ENCODE measurements around the gene NOS1AP.
"Not testable (repeated sequence)": the region's sequence is repeated elsewhere in the genome, so short reads cannot be mapped to it uniquely, and the experiment has no call there.

NOS1AP gene

DNA sequence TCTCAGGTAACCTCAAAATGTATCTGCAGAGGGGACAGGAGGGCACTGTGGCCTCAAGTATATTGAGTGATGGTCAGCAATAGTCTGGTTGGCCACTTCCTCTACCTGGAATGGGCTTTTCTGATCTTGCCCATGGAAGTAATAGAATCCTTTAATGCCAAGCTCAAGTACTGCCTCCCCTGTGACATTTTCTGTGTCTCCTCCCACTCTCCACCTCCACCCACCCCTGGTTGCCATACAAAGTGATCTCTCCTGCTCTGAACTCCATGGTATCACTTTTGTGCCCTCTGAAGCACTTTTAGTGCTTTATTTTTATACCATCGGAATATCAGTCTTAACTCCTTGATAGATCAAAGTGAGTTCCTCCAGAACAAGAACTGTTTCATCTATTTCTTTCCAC is 9.2 kb upstream of the NOS1AP start:
- DNase-seq: no peak

DNA sequence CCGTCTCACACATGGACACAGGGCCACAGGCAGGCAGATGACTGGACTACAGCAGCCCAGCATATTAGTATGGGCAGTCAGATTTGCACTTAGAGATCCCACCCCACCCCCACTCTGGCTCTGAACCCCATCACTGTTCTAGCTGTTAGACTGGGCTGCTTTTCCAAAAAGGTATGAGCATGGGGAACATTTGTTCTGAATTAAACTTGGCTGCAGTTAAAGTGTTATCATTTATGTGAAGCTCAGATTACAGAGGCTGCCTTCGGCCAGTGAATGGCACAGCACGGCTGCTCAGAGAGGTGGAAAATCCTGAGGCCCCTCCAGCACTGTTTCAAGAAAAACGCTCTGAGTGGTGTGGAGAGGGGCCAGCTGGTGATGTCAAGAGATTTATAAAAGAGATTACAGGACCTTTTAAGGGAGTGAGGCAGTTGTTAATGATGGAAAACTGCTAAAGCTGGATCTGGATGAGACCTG is 6.9 kb upstream of the NOS1AP start:
- DNase-seq: peak; percentile 62

DNA sequence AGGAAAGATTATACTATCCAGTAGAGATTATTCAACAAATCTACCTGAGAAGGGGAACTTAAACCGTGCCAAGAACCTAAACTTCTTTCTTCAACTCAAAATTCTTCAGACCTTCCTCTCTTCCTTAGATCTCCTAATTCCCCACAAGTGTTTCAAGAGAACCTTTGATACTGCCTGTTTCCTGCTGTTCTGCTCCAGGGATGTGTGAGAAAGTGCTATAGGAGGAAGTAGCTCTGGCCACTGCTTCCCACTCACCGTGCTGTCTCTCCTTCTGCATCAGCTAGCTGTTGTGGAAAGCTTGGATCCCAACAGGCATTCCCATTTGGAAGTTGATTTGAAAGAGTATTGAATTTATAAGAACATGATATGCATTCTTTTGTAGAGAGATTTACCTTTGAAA is 4.5 kb upstream of the NOS1AP start:
- DNase-seq: no peak

DNA sequence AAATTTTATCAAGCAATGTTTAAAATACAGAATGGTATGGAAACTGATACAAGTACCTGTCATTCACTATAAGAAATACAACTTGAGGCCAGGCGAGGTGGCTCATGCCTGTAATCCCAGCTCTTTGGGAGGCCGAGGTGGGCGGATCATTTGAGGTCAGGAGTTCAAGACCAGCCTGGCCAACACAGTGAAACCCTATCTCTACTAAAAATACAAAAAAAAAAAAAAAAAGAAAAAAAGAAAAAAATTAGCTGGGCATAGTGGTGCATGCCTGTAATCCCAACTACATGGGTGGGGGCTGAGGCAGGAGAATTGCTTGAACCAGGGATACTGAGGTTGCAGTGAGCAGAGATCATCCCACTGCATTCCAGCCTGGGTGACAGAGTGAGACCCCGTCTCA is 2.7 kb upstream of the NOS1AP start:
- not testable (repeated sequence) for DNase-seq

DNA sequence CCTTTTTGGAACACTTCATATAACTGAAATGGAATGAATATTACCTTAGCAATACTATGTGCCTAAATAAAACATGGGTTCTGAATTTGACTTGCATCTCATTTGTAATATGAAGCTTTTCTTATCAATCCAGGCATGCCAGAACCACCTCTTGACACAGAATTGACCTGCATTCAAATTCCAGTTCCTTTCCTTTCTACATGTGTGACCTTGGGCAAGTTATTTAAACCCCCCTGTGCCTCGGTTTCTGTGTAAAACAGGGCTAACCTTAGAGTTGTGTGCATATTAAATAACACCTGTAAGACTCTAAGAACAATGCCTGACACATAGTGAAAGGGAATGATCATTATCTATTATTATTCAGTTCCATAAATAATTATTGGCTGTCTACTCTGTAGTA is 2.0 kb upstream of the NOS1AP start:
- DNase-seq: no peak

DNA sequence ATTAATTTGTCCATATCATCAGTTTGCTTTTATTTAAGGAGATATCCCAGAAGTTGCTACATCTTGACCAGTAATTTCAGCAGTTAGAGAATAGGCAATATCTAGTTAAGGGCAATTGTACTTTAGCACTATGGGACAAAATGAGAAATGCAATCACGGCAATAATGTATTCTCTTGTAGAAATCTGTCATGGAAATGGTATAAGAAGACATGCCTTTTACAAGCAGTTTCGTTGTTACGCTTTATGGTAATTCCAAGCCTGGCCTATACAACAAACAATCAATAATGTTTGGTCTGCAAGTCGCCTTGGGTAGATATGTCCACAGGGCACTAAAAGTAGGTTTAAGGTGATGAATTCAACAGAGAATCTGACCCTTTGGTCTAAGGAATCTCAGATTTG is 1.2 kb upstream of the NOS1AP start:
- DNase-seq: no peak

DNA sequence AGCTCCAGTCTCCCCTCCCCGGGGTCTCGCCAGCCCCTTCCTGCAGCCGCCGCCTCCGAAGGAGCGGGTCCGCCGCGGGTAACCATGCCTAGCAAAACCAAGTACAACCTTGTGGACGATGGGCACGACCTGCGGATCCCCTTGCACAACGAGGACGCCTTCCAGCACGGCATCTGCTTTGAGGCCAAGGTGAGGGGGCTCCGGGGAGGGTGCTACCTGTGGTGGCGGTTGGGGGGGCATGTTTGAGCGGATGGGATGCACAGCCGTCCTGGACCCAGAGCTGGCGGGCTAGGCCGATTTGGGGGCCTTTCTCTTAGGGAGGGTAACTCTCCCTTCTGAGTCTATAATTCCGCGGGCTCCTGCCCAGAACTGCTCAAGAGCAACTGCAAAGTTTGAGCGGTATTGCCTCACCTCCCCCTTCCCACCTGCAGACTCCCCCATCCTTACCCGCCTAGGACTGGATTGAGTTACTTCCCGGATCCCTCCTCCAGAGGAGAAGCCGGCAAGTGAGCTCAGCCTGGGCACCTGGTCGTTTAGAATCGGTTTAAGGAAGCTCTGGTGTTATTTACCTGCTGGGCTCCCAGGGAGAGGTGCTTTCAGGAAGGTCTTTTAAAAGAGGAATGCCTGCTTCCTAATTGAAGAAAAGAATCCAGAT is 730 bp downstream of the NOS1AP start:
- peak; percentile 36 for DNase-seq

DNA sequence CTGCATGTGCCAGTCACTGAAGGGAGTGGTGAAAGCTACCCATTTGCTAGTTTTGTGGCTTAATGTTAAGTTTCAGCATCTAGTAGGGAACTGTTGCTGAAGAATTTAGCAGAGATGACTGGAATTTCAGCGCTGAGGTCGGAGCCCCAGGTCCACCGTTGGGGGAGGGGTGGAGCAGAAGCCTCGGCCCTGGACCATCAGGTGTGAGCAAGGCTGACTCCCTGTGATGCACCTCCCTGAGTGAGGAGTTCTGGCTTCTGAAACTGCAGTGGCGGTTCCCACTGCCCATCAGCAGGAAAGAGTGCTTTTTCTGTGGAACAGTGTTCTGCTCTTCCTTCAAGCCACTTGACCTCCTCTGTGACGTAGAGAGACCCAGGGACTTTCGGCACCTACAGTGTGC is 1.3 kb downstream of the NOS1AP start:
- no peak for DNase-seq

DNA sequence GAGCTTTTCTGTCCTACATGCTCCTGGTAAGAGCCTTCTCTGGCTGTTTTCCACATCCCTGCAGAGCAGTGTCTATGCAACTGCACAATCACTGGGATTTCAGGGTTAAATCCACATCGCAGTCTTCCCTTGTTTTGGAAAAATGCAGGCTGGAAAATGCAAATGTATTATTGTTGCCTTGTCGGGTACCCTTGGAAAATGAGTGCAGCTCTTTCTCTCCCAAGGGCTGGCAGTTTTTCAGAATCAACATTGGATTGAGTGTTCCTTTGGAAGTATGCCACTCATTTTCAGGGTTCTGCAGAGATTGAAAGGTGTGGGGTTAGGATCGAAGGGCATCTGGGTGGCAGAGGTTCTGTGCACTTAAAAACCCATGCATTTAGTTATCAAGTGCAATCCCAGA is 3.2 kb downstream of the NOS1AP start:
- no peak for DNase-seq

DNA sequence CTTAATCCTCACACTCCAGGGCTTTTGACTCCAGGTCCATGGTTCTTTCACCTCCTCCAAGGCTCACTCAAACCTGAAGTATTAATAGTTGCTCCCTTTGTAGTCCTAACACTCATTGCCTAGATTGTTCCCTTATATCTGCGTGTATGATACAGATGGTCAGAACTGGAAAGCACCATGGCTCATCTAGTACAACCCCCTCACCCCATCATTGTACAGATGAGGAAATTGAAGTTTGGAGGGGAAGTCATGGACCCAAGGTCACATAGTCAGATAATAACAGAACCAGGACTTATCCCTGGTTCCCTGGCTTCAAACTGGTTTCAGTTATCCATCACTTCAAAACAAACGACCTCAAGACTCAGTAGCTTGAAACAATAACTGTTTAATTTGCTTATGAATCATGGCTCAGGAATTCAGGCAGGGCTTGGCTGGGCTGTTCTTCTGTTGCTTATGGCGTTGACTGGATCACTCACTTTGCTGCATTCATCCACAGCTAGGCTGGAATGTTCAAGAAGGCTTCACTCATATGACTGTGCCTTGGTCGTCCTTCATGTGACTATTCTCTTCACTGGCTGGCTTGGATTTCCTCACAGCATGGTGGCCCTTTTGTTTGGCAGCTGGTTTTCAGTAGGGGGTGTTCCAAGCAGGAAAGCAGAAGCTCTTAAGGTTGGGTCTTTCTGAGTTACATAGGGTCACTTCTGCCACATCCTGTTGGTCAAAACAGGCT is 5.0 kb downstream of the NOS1AP start:
- DNase-seq: no peak

DNA sequence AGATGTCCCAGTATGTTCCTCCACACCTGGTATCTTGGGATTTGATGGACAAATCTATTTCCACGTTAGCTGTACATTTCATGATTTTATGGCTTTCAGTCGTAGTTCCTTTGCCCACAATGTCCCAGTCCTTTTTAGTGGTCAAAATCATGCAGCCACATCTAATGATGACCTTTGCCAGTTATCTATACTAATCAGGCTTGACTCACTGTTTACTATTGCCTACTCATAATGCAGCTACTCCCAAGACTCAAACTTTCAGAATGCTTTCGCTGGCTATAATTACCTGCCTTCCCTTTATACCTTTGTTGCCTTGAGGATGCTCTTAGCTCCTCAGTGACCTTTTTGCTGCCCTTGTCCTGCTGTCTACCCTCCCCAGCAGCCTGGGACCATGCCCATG is 6.4 kb downstream of the NOS1AP start:
- no peak for DNase-seq

DNA sequence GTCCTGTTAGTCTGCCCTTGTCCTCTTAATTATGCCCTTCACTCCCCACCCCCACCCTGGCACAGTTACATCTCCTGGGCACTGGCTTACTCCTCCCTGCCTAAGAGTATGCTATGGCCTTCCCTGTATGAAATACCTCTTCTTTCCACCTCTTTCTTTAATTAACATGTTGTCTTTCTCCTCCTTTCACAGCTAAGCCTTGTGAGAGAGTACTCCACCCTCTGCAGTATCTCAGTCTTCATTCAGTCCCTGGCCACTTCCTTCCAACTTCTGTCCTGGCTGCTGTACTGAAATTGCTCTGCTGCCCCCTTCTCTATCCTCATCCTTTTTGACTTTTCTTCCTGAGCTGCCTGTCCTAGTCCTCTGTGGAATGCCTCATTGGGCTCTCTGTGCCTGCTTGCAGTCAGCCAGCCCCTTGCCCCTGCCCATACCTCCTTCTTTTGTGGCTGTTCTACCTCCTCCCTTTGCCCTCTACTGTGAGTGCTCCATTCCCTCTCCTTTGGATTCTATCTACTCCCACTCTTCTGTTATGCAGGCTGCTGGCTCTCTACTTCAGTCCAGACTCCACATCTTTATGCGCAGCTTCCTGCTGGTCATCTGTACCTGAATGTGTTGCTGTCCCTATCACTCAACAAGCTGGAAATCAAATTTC is 8.3 kb downstream of the NOS1AP start:
- DNase-seq: no peak

DNA sequence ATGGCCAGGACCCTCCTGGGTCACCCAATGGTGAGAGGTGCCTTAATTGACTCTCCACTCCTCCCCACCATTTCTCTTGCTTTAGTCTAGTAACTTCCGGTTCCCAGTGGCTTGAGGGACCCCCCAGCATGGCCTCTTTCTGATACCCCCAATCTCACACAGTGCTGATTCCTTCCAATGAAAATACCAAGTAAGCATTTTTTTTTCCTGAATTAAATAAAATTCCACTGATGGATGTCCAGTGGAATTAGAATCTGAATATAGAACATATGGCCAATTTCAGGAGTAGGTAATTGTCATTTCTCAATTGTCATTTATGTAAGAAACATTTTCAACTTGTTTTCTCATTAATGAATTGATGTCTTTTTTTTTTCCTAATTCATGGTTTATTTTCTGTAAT is 9.5 kb downstream of the NOS1AP start:
- DNase-seq: no peak

DNA sequence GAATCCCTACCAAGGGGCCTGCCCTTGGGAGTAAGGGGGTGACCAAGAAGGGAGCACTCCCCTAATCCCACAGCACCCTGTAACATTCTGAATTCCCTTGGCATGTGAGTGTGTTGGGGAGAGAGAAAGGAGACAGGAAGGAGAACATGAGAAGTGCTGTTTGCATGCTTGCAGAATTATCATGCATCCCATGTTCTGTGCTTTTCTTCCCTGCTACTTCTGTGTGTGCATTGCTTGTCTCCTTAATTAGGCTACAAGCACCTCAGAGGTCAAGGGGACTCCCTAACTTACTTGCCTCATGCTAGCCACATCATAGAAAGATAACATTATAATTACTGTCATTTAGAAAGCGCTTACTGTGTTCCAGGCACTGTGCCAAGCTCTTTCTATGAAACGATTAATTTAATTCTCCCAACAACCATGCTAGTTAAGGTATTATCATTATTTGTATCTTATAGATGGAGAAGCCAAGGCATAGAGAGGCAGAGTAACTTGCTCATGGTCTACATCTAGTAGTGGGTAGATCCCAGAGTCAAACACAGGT is 11.1 kb downstream of the NOS1AP start:
- no peak for DNase-seq

DNA sequence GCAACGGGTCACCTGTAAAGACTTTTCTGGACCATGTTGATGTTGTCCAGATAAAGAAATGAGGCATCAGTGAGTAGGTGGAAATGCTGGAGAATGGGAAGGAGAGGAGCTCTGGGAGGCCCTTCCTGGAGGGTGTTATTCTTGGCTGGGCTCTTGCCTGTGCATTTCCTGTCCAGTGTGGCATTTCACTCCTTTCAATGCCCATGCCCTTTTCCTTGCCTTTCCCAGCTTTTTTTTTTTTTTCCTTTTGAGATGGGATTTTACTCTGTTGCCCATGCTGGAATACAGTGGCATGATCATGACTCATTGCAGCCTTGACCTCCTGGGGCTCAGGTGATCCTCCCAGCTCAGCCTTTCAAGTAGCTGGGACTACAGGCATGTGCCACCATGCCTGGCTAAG is 11.8 kb downstream of the NOS1AP start:
- DNase-seq: no peak

DNA sequence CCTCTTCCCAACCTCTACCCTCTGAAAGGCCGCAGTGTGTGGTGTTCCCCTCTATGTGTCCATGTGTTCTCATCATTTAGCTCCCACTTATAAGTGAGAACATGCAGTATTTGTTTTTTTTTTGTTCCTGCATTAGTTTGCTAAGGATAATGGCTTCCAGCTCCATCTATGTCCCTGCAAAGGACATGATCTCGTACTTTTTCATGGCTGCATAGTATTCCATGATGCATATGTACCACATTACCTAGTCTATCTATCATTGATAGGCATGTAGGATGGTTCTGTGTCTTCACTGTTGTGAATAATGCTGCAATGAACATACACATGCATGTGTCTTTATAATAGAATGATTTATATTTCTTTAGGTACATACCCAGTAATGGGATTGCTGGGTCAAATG is 12.6 kb downstream of the NOS1AP start:
- DNase-seq: not testable (repeated sequence)

DNA sequence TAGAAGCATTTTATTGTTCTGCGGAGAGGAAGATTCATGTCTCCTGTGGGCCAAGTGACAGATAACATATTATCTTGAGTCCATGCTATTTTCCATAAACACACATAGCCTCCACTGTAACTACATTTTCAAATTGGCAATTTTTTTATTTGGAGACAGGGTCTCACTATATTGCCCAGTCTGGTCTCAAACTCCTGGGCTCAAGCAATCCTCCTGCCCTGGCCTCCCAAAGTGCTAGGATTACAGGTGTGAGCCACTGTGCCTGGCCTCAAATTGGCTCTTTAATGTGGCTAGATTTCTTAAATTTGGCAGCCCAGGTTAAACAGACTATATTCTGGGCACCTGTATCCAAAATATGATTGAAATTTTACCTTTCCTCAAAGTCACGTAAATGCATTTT is 13.8 kb downstream of the NOS1AP start:
- no peak for DNase-seq

DNA sequence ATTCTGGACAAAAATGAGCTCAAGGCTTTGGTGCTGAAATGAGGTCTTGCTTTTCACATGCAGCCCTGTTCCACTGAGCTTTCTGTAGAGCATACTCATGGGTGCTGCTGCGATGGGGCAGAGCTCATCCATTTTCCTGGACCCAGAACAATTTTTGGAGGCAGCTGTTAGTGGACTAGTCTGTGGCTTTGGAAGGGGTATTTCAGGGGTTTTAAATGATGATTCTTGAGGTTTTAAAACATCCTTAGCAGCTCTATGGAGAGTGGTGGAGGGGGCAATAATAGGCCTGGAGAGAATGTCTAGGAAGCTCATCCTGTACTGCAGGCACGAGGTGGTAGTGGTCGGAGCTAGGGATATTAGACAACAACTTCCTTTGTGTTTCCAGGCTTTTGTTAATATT is 16.5 kb downstream of the NOS1AP start:
- no peak for DNase-seq

DNA sequence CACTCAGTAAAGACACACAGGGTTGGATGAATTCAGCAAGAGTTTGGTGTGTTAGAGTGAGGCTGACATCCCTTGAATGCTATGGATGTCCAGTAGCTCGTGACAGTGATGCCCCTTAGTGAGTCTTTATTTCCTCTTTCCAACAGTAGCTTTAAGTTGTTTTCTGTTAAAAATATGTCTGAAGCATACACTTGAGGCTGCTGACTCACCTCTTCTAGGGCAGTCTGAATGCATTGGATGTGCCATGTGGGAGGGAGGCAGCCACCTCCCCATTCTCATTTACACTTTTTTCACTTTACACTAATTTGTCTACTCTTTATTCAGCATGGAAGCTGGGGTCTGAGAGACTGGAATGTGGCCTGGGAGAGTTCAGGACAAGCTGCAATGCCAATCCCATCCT is 17.6 kb downstream of the NOS1AP start:
- DNase-seq: no peak

DNA sequence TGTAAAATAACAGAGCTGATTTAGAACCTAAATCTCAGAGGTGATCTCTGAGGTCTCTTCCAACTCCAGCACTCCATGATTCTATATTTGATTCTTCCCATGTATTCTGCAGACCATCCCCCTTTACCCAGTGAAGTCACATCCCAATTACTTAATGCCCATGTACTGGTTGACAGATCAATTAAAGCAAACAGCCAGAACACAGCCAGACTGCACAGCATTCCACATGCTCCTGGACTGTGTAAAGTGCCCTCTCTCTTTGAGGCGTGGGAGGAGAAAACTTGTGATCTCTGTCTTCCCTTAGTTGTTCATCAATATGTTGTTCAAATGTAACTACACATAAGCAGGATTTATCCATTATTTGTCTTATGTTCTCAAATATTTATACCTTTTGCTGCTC is 18.1 kb downstream of the NOS1AP start:
- DNase-seq: no peak

DNA sequence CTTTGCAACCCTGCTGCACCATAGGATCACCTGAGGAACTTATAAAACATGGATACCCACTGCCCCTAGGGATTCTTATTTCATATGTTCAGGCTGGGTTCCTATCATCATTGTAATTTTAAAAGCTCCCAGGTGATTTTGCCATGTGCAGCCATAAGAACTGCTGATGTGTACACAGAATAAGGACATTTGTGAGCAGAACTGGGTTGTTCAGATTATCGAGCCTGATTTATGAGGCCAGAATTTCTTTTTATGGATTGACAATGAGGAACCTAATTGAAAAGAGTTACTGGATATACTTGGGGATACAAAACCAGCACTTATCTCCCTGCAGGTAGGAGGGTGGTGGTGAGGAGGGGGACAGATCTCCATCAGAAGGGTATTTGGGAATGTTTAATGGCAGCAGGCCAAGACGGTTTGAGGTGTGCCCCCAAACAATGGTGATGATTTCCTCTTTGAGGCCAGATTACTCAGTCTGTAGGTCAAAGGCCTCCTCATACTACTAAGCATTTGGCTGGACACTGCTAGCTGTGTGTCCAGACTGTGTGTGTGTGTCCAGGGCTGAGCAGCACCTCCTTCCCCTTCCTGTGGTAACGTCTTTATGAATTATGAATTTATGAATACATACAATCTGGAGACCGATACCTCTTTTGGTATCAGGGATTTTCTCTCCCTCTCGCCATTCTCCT is 18.9 kb downstream of the NOS1AP start:
- DNase-seq: no peak

DNA sequence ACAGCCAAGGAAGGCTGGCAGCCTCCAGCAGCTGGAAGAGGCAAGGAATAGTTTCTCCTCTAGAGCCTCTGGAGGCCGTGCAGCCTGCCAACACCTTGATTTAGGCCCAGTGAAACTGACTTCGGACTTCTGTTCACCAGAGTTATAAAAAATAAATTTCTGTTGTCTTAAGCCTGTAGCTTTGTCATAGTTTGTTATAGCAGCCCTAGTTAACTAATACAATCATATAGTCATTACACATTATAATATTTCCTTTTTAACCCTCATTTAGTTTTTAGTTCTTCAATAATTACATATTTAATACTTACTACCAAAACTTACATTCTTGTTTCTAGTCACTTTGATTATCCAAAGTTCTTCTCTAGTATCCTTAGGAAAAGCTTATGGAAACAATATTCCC is 20.3 kb downstream of the NOS1AP start:
- no peak for DNase-seq

DNA sequence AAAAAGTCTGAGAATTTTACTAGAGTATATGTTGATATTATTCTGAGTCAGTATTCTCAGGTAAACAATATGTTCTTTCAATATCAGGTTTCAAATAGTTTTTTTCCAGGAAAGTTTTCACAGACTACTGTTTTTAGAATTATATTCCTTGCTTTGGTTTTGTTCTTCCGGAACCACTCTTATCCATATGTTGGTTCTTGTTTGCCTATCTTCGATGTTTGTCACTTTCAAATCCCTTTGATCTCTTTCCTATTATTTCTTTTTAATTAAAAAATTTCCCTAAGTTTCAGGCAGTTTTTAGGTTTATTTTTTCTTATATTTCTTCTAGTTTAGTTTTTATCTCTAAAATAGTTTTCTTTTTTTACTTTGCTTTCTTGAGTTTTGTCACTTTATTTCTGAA is 20.9 kb downstream of the NOS1AP start:
- DNase-seq: no peak

All from NCI-H2171 (cell line).